ENCODE results near the gene SLF2. TPM values are rescaled to one million over a fixed set of nuclear protein-coding genes. Genes with fewer than 3 reads are reported as not detected.
A peak's percentile ranks its signal among the peaks of the same experiment; 100 is the strongest.

Gene SLF2
- total RNA-seq, 1 experiment from 2014 or later = 50.1 TPM

GRCh38 chr10:100873146-100873826 is 39.5 kb upstream of the SLF2 start:
- Histone ChIP-seq H3K27me3 (replicated peaks) (no peaks in the 10 kb centered on the region), H3K4me3 (no peak overlapping the region), H3K36me3 (no peaks in the 10 kb centered on the region), H3K9me3 (replicated peaks) (no peaks in the 10 kb centered on the region), H3K4me1 (replicated peaks) (peaks cover 17% of the 10 kb centered on the region), H3K27ac (no peak overlapping the region)
- DNase-seq (ENCODE audit: low read depth in 1 of 2, low spot score in 2 of 2) = no peak

GRCh38 chr10:100873827-100874326 is 38.9 kb upstream of the SLF2 start:
- H3K9me3 ChIP-seq (replicated peaks) = no peaks in the 10 kb centered on the region
- H3K4me1 ChIP-seq (replicated peaks) = peaks cover 22% of the 10 kb centered on the region
- H3K4me3 ChIP-seq = no peak overlapping the region
- no peaks in the 10 kb centered on the region for H3K36me3 ChIP-seq
- no peak for DNase-seq (ENCODE audit: low read depth in 1 of 2, low spot score in 2 of 2)
- H3K27ac ChIP-seq = no peak overlapping the region
- no peaks in the 10 kb centered on the region for H3K27me3 ChIP-seq (replicated peaks)

GRCh38 chr10:100874702-100875483 is 37.9 kb upstream of the SLF2 start:
- DNase-seq (ENCODE audit: low read depth in 1 of 2, low spot score in 2 of 2) = no peak
- Histone ChIP-seq H3K27ac (no peak overlapping the region), H3K27me3 (replicated peaks) (no peaks in the 10 kb centered on the region), H3K4me1 (replicated peaks) (peaks cover 23% of the 10 kb centered on the region), H3K9me3 (replicated peaks) (no peaks in the 10 kb centered on the region), H3K4me3 (no peak overlapping the region), H3K36me3 (no peaks in the 10 kb centered on the region)

DNA sequence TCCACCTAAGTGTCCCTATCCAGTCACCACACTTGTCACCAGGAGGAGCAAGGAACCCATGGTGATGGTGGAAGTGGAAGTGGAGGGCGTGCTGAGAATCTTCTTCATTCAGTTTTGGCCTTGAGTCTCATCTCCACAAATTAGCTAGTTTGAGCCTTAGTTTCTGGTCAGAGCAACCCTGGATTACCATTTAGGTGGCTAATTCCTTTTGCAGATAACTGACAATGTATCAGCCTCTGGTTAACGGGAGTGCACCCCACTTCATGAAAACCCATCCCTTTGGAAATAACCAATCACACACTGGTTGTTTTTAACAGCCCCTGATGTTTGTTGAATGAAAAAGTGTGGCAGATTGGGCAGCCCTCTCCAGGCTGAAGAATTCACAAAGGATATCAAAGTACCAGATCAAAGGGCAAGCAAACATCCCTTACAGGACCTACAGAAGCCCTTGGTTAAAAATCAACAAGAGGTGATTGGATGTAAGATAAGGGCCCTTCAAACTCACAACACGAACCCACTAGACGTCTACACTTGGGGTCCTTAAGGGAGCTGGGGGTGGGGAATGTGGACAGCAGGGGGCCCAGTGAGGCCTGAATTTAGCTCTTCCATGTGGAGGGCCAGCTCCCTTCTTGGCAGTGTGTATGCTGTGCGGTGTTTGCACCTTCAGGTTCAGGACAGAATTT is 37.1 kb upstream of the SLF2 start:
- H3K27me3 ChIP-seq (replicated peaks) = no peaks in the 10 kb centered on the region
- H3K36me3 ChIP-seq = no peaks in the 10 kb centered on the region
- DNase-seq (ENCODE audit: low read depth in 1 of 2, low spot score in 2 of 2) = no peak
- no peak overlapping the region for H3K4me3 ChIP-seq
- H3K27ac ChIP-seq = no peak overlapping the region
- H3K4me1 ChIP-seq (replicated peaks) = peaks cover 23% of the 10 kb centered on the region
- H3K9me3 ChIP-seq (replicated peaks) = no peaks in the 10 kb centered on the region

DNA sequence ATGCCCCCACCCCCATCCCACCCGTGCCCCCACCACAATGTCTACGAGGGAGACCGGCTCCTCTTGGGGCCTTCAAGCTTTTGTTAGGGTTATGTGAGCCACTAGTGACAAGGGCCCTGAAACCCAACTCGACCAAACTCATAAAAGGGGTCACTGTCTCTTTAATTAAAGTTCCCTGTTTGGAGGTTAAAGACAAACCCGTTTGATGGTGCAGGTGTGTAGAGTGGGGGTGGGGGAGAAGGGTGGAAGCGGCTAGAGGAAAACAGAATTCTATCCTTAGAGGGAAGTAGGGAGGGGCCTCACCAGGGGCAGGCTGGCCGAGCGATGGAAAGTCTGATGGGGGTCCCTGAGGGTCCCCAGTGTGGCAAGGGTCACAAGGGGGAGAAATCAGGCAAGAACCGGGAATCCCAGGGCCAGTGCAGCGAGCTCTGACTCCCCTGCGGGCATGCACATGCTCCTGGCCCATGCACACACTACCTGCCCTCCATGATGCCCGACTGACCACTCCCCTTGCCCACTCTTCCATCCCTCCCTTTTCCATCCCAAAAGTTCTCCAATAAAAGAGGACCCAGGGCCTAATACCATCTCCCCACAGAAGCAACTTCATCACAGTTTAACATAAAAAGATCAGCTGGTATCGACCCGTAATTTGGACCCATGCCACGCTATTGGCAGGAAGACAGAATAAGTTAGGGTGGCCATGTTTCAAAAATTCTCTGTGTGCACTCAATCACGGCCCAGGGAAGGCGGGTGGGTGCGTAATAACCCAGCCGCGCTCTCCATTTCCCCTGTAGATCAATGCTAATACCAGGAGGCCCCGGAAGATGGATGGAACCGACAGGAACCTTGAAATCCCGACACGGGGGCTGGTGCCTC is 35.9 kb upstream of the SLF2 start:
- no peak overlapping the region for H3K4me3 ChIP-seq
- H3K4me1 ChIP-seq (replicated peaks) = peaks cover 33% of the 10 kb centered on the region
- no peaks in the 10 kb centered on the region for H3K36me3 ChIP-seq
- no peaks in the 10 kb centered on the region for H3K27me3 ChIP-seq (replicated peaks)
- DNase-seq (ENCODE audit: low read depth in 1 of 2, low spot score in 2 of 2) = no peak
- no peaks in the 10 kb centered on the region for H3K9me3 ChIP-seq (replicated peaks)
- no peak overlapping the region for H3K27ac ChIP-seq

DNA sequence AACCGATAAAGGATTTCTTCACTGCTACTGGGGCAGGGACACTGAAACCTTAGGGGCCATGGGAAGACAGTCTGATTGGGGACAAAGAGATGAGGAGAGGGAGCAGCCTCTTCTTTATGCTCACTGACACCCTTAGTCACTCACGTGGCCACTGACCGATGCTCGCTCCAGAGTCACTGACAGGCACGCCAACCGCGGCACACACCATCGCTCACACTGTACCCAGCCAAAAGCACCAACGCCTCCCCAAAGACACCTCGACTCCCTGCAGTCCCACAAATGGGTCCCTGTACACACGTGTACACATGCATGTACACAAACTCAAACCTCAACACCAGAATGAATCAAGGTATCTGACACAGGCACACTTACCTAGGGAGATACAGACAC is 35.3 kb upstream of the SLF2 start:
- Histone ChIP-seq H3K27me3 (replicated peaks) (no peaks in the 10 kb centered on the region), H3K36me3 (no peaks in the 10 kb centered on the region), H3K4me1 (replicated peaks) (peaks cover 34% of the 10 kb centered on the region), H3K9me3 (replicated peaks) (no peaks in the 10 kb centered on the region), H3K4me3 (no peak overlapping the region), H3K27ac (no peak overlapping the region)
- DNase-seq (ENCODE audit: low read depth in 1 of 2, low spot score in 2 of 2) = no peak

DNA sequence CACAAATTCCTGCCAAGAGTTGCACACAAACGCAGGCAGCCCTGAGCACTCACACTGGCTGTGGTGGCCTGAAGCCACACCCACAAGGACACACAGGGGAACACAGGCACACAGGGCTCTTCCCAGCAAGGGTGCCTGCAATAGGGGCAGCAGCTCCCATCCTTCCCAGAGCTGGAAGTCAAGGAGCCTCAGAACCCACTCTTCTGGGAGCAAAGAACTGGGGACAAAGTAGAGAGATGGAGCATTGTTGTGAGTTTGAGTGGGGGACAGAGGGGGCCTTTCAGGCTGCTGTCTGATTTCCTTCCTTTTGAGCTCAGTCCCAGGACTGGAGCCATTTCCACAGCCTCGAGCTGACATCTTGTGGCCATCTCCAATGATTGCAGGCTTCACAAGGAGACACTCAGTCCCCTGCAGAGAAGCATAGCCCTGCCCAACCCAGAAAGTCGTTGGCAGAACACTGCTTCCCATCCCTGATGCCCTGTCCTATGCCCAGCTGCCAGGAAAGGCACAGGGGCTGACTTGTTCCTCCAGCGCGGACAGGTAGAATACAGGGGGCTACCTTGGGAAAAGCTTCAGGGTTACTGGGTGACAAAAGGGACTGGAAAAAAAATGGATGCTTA is 34.4 kb upstream of the SLF2 start:
- Histone ChIP-seq H3K4me1 (replicated peaks) (peaks cover 37% of the 10 kb centered on the region), H3K9me3 (replicated peaks) (no peaks in the 10 kb centered on the region), H3K27me3 (replicated peaks) (no peaks in the 10 kb centered on the region), H3K4me3 (no peak overlapping the region), H3K36me3 (no peaks in the 10 kb centered on the region), H3K27ac (no peak overlapping the region)
- DNase-seq (ENCODE audit: low read depth in 1 of 2, low spot score in 2 of 2) = peak; percentile 74 to 85

- Histone ChIP-seq H3K27me3 (replicated peaks) (no peaks in the 10 kb centered on the region), H3K4me1 (replicated peaks) (peaks cover 38% of the 10 kb centered on the region), H3K36me3 (no peaks in the 10 kb centered on the region), H3K4me3 (no peak overlapping the region), H3K27ac (no peak overlapping the region), H3K9me3 (replicated peaks) (no peaks in the 10 kb centered on the region)
- DNase-seq (ENCODE audit: low read depth in 1 of 2, low spot score in 2 of 2) = no peak
Observed at GRCh38 chr10:100879741-100880360, 32.9 kb upstream of the SLF2 start.

GRCh38 chr10:100881556-100882213 is 31.1 kb upstream of the SLF2 start:
- no peak for DNase-seq (ENCODE audit: low read depth in 1 of 2, low spot score in 2 of 2)
- H3K27ac ChIP-seq = no peak overlapping the region

GRCh38 chr10:100882252-100882651 is 30.5 kb upstream of the SLF2 start:
- H3K27ac ChIP-seq = 0 out of 2 replicates have a peak overlapping the region, but pooled peaks have one; percentile 19

More at GRCh38 chr10:100881556-100882213, 31.1 kb upstream of the SLF2 start:
- no peaks in the 10 kb centered on the region for H3K9me3 ChIP-seq (replicated peaks)
- peaks cover 38% of the 10 kb centered on the region for H3K4me1 ChIP-seq (replicated peaks)
- H3K27me3 ChIP-seq (replicated peaks) = no peaks in the 10 kb centered on the region
- H3K4me3 ChIP-seq = no peak overlapping the region
- no peaks in the 10 kb centered on the region for H3K36me3 ChIP-seq

DNA sequence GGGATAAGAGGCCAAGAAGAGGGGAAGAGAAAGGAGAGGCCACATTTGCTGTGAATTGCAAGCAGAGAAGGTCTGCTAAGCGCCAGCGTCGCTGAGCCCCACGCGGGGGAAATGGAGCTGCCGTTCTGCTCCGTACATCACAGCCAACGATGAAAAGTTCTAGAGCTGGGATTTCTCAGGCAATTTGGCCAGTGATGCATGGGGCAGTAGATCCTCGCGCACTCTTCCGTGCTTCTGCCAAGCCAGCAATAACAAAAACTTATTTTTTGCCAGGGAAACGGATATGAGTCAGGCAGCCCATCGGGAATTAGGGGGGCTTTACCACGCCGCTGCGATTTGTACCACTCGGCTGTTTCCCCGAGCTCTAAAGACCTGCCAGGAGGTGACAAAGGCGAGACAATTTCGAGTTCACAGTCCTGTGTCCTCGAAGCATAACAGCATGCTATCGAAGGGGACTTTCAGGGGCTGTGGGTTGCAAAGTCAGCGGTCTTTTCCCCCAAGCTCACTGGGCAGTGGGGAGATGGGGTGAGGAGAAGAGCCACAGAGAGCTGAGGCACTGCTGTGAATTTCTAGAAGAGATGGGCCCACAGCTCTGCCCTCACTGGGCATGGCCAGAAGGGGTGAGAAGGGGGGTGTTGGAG is 30.0 kb upstream of the SLF2 start:
- Histone ChIP-seq H3K4me1 (replicated peaks) (peaks cover 38% of the 10 kb centered on the region), H3K27ac (peak overlapping the region; percentile 19; the same call in 1 of the 2 replicates), H3K4me3 (no peak overlapping the region), H3K36me3 (no peaks in the 10 kb centered on the region), H3K9me3 (replicated peaks) (no peaks in the 10 kb centered on the region), H3K27me3 (replicated peaks) (no peaks in the 10 kb centered on the region)
- peak; percentile 41 to 61 for DNase-seq (ENCODE audit: low read depth in 1 of 2, low spot score in 2 of 2)

More at GRCh38 chr10:100882252-100882651, 30.5 kb upstream of the SLF2 start:
- H3K36me3 ChIP-seq = no peaks in the 10 kb centered on the region
- no peak for DNase-seq (ENCODE audit: low read depth in 1 of 2, low spot score in 2 of 2)
- H3K4me3 ChIP-seq = no peak overlapping the region
- no peaks in the 10 kb centered on the region for H3K9me3 ChIP-seq (replicated peaks)
- peaks cover 38% of the 10 kb centered on the region for H3K4me1 ChIP-seq (replicated peaks)
- no peaks in the 10 kb centered on the region for H3K27me3 ChIP-seq (replicated peaks)
